SK-N-MC (cell line): ENCODE results near the gene ATG12.

Experiments
- EZH2 ChIP-seq: fragments of 200-600 bp; sonication (generic); IDR thresholded peaks from one replicate; pipeline ENCODE4 v1.6.1; 2017; ENCODE audit warnings: antibody characterized with exemption
- FOXP2 ChIP-seq: optimal IDR thresholded peaks from 2 replicates; pipeline ENCODE3; 2011; ENCODE audit warnings: mild to moderate bottlenecking, moderate library complexity; ENCODE audit not compliant: insufficient read depth; ENCODE audit errors: extremely low read length, control extremely low read depth
- POLR2AphosphoS5 ChIP-seq: IDR thresholded peaks from 2 replicates; pipeline ENCODE4 v1.6.1; 2012; ENCODE audit warnings: mild to moderate bottlenecking, low read depth, low read length, borderline replicate concordance

DNA sequence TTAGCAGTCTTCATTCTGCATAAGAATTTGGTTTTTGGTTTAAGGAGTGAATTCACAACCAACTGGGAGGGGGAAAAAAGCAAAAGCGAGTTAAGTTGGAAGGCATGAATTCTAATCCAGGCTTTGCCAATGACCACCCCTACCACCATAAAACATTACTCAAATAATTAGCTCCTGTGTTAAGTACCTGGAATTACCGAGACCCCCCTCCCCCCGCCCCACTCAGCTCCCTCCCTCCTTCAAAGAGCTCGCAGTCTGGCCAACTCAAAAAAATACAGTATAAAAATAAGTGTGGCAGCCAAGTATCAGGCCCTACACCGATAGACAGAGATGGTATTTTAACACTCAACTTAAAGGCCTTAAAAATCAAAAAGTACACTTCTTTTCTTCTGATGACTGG is 492 bp downstream of the ATG12 start:
- TF ChIP-seq POLR2AphosphoS5 (no peak), EZH2 (no peak), FOXP2 (no peak)
